Spleen (tissue), 7 donors: ENCODE data around the gene UBE2D1.

ENCODE experiments used
- POLR2A ChIP-seq, 3 donors: fragments of 450-650 bp; IDR thresholded peaks; one replicate each; pipeline ENCODE4 v1.5.1; 2017; ENCODE audit warnings: antibody characterized with exemption in 3 of 3, mild to moderate bottlenecking in 1 of 3
- TF ChIP-seq, protein P1 (sequence below), 11 experiments: fragments of 200-600 bp in 7 of 11; fragments of 450-650 bp in 4 of 11; sonication (generic) in 4 of 11; IDR thresholded peaks in 8 of 11; conservative IDR thresholded peaks in 3 of 11; 1 replicate in 7 of 11; 2 replicates in 4 of 11; pipeline versions ENCODE4 v1.4.0 to v1.8.0; 2016 to 2021; ENCODE audit warnings: antibody characterized with exemption in 11 of 11, inconsistent platforms in 4 of 11, mild to moderate bottlenecking in 1 of 11
- donor health status: DM: no; HTN: no; CAD: no; lungs with moderate emphysema.
- donor health status: DM: no; HTN: no; CAD: no.
- donor health status: DM: no; HTN: no; CAD: no.

DNA sequence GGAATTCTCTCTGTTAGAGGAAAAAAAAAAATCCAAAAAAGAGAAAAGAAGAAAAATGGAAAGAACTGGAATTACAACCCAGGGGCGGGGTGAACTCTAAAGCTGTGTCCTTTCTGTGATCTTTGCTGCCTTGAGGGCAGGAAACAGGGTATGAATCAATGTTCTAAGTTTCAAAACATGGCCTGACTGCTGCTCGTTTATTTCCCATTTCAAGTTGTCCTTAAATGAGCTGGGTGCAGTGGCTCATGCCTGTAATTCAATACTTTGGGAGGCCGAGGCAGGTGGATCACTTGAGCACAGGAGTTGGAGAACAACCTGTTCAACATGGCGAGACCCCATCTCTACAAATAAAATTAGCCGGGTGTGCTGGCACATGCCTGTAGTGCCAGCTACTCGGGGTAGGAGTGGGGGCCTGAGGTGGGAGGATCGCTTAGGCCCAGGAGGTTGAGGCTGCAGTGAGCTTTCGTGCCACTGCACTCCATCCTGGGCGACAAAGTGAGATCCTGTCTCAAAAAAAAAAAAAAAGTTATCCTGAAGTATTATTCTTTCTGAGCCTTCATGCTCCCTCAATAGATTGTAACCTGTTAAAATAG is 25.7 kb downstream of the UBE2D1 start:
- TF ChIP-seq, protein P1, sequence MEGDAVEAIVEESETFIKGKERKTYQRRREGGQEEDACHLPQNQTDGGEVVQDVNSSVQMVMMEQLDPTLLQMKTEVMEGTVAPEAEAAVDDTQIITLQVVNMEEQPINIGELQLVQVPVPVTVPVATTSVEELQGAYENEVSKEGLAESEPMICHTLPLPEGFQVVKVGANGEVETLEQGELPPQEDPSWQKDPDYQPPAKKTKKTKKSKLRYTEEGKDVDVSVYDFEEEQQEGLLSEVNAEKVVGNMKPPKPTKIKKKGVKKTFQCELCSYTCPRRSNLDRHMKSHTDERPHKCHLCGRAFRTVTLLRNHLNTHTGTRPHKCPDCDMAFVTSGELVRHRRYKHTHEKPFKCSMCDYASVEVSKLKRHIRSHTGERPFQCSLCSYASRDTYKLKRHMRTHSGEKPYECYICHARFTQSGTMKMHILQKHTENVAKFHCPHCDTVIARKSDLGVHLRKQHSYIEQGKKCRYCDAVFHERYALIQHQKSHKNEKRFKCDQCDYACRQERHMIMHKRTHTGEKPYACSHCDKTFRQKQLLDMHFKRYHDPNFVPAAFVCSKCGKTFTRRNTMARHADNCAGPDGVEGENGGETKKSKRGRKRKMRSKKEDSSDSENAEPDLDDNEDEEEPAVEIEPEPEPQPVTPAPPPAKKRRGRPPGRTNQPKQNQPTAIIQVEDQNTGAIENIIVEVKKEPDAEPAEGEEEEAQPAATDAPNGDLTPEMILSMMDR (IDR thresholded peaks at IDR 0.05 in 8 of 11, conservative IDR thresholded peaks at IDR 0.05 in 3 of 11), result no peak
- no peak for TF ChIP-seq POLR2A (IDR thresholded peaks at IDR 0.05)
